ENCODE measurements around the gene TIMM13.

TIMM13 gene

DNA sequence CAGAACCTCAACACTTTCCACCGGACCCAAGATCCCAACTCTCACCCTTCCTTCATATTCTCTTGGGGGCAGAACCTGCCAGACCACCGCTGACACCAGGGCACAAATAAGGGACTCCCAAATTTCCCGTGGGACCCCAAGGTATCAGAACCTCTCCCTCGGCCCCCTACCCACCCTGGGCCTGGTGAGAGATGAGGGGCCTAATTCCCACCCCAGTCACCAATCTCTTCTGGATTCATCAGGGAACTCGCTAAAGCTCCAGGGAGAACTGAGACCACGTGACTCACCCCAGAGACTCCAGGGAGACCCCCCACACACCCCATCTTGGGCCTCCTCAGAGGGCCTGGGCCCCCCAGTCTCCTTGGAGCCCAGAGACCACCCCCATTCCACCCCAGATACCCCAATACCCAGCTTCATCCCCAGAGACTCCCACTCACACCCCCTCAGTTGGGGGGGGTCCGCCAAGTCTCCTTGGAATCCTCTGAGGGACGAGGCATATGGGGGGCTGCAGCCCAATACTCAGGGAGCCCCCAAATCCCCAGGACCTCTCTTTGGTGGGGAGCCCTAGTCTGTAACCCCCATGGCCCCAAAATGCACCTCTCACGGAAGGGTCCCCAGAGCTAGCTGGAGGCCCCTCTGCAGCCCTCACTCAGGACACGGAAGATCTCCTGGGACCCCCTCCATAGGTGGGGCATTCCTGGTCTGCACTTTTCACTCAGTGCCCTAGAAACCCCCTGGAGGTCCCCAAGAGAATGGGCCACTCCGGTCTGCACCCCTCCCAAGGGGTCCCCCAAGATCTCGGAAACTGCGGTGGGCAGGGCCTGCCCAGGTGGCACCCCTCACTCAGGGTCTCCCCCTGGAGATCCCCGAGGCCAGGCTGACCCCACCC, 27.8 kb upstream of the TIMM13 start:
- DNase-seq, result no peak

DNA sequence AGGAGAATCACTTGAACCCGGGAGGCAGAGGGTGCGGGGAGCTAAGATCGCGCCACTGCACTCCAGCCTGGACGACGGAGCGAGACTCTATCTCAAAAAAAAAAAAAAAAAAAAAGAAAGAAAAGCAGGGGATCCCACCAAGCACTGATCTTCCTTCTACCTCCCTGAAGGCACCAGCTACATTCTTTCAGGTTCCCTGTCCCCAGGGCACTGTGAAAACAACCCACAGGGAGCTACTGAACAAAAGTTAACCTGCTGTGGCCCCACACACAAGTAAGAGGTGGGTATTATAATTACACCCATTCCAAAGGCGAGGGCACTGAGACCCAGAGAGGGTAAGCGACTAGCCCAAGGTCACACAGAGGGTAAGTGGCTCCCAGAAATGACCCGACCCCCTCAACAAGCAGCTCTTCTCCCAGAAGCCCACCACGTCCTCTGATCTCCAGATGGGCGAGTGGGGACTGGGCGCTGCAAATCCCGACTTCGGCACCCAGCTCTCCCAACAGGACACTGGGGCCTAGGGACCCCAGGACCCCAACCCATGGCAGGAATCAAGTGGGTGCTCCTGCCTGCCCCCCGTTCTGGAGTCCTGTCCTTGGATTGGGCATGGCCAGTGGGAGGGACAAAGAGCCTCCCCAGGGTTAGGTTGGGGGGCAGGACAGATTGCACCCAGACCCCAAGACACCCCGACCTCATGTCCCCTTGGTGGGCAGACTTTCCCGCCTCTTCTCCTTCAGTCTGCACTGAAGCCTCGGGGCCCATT, 27.0 kb upstream of the TIMM13 start:
- no peak for DNase-seq

DNA sequence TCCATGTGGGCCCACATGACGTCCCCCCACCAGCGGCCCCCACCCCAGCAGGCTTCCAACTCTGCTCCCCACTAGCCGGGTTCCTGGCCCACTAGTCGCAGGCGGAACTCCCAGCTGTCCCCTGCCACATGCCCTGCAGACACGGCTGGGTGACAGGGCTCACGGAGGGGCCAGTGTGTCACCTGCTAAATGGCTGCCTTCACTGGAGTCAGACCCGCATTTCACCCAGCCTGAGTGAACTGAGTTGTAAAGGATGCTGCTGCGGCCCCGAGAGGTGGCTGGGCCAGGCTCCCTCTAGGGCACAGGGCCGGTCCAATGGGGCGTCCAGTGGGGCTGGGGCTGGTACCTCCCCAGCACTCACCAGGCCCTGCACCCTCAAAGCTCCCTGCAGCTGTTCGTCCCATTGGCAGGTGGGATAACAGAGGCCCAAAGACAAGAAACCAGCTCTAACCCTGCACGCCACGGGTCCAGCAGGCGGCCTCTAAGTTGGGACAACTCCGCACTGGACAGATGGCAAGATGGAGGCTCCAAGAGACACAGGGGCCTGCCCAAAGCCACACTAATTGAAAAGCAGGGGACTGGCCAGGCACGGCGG, 26.1 kb upstream of the TIMM13 start:
- no peak for DNase-seq

DNA sequence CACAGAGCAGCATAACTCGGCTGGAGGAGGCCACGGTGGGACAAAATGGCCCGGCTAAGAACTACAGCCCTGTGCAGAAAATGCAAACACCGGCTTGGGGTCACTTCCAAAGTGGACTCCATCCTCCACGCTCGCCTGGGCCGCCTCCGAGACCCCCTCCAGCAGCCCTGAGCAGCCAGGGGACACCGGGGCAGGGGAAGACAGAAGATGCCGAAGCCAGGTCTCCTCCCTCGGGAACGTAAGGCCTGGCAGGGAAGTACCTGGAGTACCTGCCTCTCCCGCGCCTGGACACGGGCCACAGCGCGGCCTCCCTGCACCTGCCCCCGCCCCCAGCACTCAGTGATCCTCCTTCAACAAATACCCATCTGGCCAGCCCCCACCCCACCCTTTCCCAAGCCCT, 24.4 kb upstream of the TIMM13 start:
- DNase-seq, result no peak

DNA sequence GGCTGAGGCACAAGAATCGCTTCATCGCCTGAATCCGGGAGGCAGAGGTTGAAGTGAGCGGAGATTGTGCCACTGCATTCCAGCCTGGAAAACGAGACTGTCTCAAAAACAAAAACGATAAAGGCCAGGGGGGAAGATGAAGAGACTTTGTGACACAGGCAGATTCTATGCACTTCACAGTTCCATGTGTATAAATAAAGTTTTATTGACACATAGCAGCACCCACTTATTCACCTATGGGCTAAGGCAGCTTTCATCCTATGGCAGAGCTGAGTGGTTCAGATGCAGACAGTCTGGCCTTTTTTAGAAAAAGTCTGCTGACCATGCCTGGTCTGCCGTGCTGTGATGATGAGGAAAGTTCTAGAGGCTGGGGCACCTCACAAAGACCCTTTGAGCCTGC, 23.8 kb upstream of the TIMM13 start:
- DNase-seq, result no peak

DNA sequence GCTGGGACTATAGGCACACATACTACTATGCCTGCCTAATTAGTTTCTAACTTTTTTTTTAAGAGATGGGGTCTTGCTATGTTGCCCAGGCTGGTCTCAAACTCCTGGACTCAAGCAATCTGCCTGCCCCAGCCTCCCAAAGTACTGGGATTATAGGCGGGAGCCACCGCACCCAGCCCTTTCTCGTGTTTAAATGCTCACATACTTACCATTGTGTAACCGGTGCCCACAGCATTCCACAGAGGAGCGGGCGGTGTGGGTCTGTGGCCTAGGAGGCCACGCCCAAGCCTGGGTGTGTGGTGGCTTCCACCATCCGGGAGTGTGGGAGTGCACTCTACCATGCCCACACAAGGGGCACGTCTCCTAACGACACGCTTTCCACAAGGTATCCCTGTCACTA, 21.6 kb upstream of the TIMM13 start:
- no peak for DNase-seq

DNA sequence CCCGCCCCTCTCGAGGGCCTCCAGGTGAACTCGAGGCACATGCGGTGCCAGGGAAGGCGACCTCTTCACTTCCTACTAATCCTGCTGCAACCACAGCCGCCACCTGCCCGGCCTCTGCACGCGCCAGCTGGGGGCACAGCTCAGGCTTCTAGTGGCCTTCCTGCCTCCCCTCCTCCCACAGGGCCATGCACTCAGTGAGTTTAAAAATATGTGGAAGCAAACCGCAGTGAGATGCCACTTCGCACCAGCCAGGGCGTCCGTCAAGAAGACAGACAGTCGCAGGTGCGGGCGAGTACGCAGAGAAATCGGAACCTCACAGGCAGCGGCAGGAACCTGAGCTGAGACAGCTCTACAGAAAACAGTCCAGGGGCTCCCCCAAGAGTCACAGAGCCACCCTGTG, 19.0 kb upstream of the TIMM13 start:
- no peak for DNase-seq

DNA sequence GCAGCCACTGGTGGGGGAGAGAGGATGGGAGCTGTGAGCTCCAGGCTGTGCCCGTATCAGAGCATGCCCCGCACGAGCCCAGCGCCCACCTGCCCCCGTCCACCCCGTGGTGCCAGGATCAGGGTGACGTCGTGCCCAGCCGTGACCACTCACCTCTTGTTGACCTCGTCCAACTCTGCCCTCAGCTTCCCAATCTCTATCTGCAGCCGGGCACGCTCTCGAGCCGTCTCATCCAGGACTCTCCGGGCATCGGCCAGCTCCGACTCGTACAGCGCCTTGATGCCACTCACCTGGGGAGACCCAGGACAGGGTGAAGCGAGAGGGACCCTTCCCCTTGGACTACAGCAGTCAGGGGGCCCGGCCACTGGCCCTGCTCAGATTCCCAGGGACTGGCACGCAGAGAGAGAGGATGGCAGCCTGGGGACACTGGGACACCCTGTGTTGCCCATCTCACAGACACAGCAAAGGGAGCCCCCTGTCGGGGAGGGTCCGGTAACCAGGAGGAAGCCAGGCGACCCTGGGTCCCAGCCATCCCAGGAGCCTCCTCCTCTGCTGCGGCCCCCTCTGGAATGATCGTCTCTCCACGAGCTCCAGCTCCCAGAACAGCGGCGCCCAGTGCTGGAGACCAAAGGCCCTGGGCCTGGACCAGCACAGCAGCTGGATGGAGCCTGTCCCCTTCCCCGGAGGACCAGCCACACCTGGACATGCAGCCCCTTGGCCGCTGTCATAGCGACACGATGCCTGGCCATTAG, 17.0 kb upstream of the TIMM13 start:
- no peak for DNase-seq

DNA sequence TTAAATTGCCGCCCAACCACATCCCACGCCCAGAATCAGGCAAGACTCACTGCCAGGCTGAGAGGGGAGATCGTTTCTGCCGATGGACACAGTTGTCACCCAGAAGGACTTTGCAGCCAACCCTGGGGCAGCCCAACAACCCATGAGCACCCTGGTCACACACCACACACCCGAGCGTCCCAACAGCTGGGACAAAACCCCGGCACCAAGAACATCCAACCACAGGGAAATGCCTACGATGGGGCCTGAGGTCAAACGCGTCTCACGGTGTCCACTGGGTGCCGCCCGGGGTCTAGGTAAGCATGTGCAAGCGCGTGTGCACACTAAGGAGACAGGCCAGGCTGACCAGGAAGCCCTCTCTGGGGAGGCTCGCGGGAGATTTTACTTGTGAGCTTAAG, 16.4 kb upstream of the TIMM13 start:
- DNase-seq, result no peak

DNA sequence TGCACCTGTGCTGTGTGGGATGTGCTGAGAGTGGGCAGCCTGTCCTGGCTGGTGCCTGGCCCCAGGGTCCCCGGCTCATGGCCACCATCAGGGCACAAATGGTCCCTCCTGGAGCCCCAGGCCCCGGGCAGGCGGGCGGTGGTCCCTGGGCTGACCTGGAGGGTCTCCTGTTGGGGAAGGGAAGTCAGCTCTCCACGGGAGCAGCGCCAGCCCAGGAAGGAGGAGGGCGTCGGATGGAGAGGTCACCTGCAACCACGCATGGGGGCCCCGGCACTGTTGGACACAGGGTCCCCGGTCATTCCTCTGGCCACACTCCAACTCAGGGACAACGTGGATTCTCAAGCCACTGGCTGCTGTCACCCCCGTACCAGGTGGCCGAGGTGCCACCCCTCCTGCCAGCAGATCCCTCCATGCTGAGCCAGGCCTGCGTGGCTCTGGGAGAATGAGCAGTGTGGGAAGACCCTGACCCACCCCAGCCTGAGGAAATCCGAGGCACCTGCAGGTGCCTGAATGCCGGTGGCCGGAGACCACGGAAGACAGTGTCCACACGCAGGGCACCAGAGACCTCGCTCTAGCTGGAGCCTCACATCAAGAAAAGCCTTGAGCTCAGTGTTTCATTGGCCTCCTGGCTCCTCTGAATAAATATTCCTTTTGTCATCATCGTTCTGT, 15.9 kb upstream of the TIMM13 start:
- no peak for DNase-seq

DNA sequence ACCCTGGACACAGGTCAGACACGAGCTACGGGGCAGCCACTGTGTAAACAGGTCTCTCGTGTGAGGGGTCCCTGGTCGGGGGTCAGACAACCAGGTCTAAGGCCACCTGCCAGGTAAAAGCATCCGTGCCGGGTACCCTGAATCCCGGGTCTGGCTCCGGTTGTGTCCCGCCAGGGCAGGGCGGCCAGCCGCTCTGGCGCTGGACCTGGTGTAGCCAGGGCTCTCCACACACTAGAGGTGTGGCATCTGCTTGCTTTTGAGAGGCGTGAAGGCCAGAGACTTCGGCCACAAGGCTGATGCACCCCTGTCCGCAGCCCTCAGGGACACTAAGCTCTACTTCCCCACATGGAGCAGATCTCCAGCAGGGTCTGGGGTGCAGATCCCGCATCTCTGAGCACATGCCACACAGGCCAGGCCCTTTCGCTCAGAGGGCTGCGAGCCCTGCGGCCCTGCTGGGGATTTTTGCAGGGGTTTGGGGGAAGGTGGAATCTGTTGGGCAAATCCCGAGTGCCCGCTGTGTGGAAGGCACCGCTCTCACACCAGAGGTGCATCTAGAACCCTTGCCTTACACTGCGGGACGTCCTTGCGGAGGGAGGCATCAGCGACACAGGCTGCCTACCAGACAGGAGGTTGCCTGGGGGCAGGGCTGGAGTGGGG, 13.8 kb upstream of the TIMM13 start:
- DNase-seq, result no peak

DNA sequence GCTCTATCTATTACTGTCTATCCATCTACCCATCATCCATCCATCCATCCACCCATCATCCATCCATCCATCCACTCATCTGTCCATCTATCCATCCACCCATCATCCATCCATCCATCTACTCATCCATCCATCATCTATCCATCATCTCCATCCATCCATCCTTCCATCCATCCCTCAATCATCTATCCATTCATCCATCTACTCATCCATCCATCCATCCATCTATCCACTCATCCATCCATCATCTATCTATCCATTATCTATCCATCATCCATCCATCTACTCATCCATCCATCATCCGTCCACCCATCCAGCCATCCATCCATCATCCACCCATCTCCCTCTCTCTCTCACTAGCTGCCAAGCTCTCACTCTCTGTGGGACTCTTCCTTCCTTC, 13.1 kb upstream of the TIMM13 start:
- no peak for DNase-seq

DNA sequence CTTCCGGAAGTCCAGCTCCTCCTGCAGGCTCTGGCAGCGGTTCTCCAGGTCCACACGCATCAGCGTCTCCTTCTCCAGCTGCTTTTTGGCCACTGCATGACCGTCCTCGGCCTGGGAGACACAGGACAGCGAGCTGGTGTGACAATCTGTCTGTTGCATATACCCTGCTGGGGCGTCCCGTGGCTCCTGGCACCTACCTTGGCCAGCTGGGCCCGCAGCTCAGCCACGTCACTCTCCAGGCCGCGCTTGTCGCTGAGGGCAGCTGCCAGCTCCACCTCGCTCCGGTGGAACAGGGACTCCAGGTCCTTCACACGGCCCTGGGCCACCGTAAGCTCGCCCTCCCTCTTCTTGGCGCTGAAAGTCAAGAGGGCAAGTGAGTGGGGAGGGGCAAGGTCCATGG, 10.8 kb upstream of the TIMM13 start:
- DNase-seq, result peak; percentile 1

DNA sequence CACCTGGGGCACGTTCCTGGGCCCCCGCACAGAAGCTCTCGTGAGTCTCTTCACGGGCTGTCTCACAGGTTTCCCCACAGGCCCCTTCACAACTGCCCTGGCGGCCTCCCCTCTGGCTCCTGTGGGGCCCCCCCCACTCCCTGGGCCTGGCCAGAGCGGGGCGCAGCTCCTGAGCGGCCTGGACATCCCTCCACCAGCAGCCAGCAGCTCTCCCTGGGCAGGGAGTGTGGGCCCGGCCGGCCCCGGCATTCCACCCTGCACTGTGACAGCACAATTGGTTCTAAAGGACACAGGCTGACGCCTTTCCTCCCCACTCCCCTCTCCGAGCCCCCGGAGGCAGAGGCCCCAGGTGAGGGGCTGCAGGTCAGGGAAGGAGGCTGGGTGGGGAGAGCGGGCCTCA, 9.5 kb upstream of the TIMM13 start:
- no peak for DNase-seq

DNA sequence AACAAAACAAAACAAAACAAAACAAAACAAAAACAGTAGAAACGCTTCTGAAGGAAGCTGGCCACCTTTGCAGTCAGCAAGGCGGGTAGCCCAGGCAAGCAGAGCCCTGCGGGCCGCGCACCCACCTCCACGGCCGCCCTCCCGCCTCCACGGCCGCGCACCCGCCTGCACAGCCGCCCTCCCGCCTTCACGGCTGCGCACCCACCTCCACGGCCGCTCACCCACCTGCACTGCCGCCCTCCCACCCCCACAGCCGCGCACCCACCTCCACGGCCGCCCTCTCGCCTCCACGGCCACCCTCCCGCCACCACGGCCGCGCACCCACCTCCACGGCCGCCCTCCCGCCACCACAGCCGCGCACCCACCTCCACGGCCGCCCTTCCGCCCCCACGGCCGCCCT, 9.0 kb upstream of the TIMM13 start:
- no peak for DNase-seq

DNA sequence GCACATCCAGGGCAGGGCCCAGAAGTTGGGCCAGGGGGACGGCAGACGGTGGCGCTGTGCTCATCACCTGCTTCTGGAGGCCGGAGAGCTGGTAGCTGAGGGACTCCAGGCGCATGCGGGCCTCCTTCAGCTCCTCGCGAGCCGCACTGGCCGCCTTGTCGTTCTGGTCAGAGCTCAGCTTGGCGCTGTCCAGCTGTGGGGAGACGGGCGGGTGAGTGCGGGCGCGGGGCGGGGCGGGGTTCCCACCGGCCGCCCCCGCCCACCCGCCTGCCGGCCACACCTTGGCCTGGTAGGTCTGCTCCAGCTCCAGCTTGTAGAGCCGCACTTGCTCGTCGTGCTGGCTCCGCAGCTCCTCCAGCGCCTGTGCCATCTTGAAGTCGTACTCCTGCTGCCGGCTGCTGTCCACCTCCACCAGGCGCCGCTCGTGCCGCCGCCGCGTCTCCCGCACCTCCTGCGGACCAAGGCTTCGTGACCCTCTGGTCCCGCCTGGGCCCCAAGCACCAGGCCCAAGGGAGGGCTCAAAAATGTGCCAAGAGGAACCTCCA, 7.4 kb upstream of the TIMM13 start:
- no peak for DNase-seq

DNA sequence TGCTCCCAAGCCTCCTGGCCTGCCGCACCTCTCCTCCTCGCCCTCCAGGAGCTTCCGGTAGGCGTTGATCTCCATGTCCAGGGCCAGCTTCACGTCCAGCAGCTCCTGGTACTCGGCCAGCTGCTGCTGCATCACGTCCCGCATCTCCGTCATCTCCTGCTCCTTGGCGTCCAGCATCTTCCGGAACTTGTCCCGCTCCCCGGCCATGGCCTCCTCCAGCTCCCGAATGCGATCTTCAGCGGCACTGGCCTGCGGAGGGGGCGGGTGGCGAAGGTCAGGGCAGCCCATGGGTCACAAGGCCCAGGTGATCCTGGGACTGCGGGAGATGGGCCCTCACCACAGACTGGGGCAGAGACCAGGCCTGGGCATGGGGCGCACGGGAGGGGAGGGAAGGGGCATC, 6.9 kb upstream of the TIMM13 start:
- no peak for DNase-seq

DNA sequence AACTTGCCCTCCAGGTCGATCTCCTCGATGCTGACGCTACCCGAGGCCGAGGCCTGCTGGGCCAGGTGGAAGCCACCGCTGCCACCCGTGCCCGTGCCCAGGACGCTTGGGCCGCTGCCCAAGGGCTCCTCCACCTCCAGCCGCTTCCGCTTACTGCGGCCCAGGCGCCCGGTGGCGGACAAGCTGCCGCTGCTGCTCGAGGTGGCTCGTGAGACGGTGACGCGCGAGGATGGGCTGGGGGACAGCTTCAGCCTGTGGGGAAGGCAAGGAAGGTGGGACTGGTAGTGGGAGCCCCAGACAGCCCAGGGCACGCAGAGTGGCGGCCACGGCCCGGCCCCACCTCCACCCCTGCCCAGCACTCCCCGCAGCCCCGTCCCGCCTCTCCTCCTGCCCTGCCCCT, 6.5 kb upstream of the TIMM13 start:
- DNase-seq, result no peak

DNA sequence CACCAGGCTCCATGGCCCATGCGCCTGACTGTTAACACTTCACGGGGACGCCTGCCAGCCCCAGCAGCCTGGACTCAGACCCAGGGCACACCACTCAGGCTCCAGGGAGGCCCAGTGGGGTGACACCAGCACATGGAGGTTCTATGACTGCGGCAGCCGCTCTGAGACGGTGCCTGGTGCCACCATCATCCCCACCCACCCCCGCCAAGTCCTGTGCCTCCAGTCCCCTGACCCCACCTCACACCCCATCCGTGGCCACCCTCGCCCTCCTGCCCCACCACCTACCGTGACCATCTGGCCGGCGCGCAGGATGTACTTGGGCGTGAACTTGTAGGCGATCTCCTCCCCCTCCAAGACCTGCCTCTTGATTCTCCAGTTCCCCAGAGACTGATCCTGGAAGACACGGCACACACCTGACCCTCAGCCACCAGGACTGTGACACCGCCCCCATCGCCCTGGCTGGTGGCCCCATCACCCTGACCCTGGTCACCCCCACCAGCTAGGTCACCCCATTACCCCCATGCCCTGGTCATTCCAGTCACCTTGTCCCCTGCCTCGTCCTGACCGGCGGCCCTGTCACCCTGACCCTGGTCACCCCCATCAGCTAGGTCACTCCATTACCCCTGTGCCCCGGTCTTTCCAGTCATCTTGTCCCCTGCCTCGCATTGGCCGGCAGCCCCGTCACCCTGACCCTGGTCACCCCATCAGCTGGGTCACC, 4.9 kb upstream of the TIMM13 start:
- no peak for DNase-seq

DNA sequence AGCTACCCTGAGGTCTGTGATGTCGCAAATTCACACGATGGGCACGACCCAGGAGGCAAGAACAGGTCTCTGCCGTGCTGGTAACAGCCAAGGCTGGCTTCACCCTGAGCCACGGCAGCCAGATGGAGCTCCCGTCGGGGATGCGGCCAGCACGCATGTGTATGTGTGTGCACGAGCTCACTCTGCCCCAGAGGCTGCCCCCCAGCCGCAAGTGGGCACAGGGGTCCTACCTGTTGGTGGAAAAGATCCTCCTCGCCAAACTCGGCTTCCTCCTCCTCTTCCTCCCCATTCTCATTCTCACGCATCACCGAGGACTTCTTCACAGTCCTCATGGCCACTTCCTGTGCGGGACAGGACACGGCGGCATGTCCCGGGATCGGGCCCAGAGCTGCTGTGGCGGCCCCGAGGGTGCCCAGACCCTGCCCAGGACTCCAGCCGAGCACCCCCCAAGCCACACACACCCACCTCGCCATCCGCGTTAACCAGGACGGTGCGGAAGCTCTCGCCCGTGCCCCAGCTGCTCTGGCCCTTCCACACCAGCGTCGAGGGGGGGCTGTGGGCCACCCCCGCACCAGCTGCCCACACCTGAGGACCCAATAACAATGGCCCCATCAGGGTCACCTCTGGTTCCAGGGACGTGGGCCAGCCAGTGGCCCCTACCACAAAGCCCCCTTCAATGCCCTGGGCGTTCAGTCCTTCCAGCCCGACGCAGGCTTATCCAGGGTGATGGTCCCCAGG, 4.1 kb upstream of the TIMM13 start:
- no peak for DNase-seq
